Prostate gland (tissue), 2 donors: Measurements from ENCODE around the gene UGCG.

Experiments used
- CTCF ChIP-seq, 4 experiments: fragments of 200-600 bp in 2 of 4; fragments of 450-650 bp in 2 of 4; sonication (generic) in 2 of 4; IDR thresholded peaks; 1 replicate in 3 of 4; 2 replicates in 1 of 4; pipeline ENCODE4 v1.5.1; 2016 to 2019; ENCODE audit warnings: antibody characterized with exemption in 4 of 4, mild to moderate bottlenecking in 2 of 4, moderate library complexity in 2 of 4
- POLR2A ChIP-seq: fragments of 450-650 bp; IDR thresholded peaks from one replicate; pipeline ENCODE4 v1.6.1; 2016; ENCODE audit warnings: antibody characterized with exemption, mild to moderate bottlenecking
- POLR2AphosphoS5 ChIP-seq: sonication (generic); formaldehyde crosslinking; IDR thresholded peaks from one replicate; pipeline ENCODE4 v1.6.1; 2017; ENCODE audit warnings: antibody characterized with exemption

GRCh38 chr9:111876179-111876578 is 20.4 kb upstream of the UGCG start:
- TF ChIP-seq POLR2AphosphoS5: no peak
- TF ChIP-seq CTCF (IDR thresholded peaks at IDR 0.05): no peak
- no peak for TF ChIP-seq POLR2A
